CD14-positive monocyte (primary cell): Measurements from ENCODE around the gene GJA3. TPM values are rescaled to one million over a fixed set of nuclear protein-coding genes. Genes with fewer than 3 reads are reported as not detected.

ENCODE experiments used
- DNase-seq, 3 donors: peaks; one replicate each; pipeline ENCODE4 v3.0.0-alpha.2; 2011 to 2022
- H2AFZ ChIP-seq: 2 replicates; pipeline ENCODE4 v1.6.0; 2012; ENCODE audit warnings: mild to moderate bottlenecking, low read depth, low read length, inconsistent platforms; ENCODE audit not compliant: insufficient read depth, poor library complexity, severe bottlenecking
- H3K27ac ChIP-seq, 2 donors: 1 replicate in 1 of 2; 2 replicates in 1 of 2; pipeline ENCODE4 v1.5.1; 2012 to 2013; ENCODE audit warnings: low read length in 2 of 2, control low read depth in 1 of 2, inconsistent platforms in 1 of 2, low read depth in 1 of 2, mild to moderate bottlenecking in 1 of 2
- H3K27me3 ChIP-seq, 2 donors: one replicate each; pipeline versions ENCODE4 v1.6.0 to v1.6.1; 2011 to 2013; ENCODE audit warnings: low read length in 2 of 2; ENCODE audit not compliant: control insufficient read depth in 2 of 2, insufficient read depth in 2 of 2
- H3K36me3 ChIP-seq, 2 donors: replicated peaks in 1 of 2; 1 replicate in 1 of 2; 2 replicates in 1 of 2; pipeline versions ENCODE4 v1.5.1 to v1.6.1; 2012 to 2013; ENCODE audit warnings: low read length in 2 of 2, control low read depth in 1 of 2, inconsistent platforms in 1 of 2, mild to moderate bottlenecking in 1 of 2; ENCODE audit not compliant: insufficient read depth in 2 of 2, control insufficient read depth in 1 of 2
- H3K4me1 ChIP-seq, 2 donors: 1 replicate in 1 of 2; 2 replicates in 1 of 2; pipeline versions ENCODE4 v1.5.1 to v1.6.1; 2012 to 2013; ENCODE audit warnings: low read length in 2 of 2, control low read depth in 1 of 2, inconsistent platforms in 1 of 2, mild to moderate bottlenecking in 1 of 2, moderate library complexity in 1 of 2; ENCODE audit not compliant: insufficient read depth in 2 of 2, control insufficient read depth in 1 of 2
- H3K4me2 ChIP-seq: replicated peaks from 2 replicates; pipeline ENCODE3; 2012; ENCODE audit warnings: low read length, moderate library complexity, mild to moderate bottlenecking; ENCODE audit not compliant: poor library complexity, severe bottlenecking; ENCODE audit errors: extremely low read depth
- H3K4me3 ChIP-seq, 3 experiments: fragments of 200-600 bp in 1 of 3; sonication (generic) in 1 of 3; replicated peaks in 1 of 3; 1 replicate in 2 of 3; 2 replicates in 1 of 3; pipeline ENCODE4 v1.5.1; 2011 to 2013; ENCODE audit warnings: low read length in 3 of 3, mild to moderate bottlenecking in 3 of 3, control low read depth in 2 of 3, low read depth in 2 of 3, inconsistent platforms in 1 of 3, moderate library complexity in 1 of 3
- H3K79me2 ChIP-seq: 2 replicates; pipeline ENCODE4 v1.6.0; 2012; ENCODE audit warnings: mild to moderate bottlenecking, control low read depth, inconsistent platforms, low read length, moderate library complexity; ENCODE audit not compliant: insufficient read depth
- H3K9ac ChIP-seq: 2 replicates; pipeline ENCODE4 v1.6.0; 2017; ENCODE audit warnings: low read length, mild to moderate bottlenecking; ENCODE audit not compliant: insufficient read depth, poor library complexity, severe bottlenecking
- H3K9me3 ChIP-seq, 2 donors: replicated peaks in 1 of 2; 1 replicate in 1 of 2; 2 replicates in 1 of 2; pipeline versions ENCODE4 v1.5.1 to v1.6.1; 2012 to 2013; ENCODE audit warnings: low read length in 2 of 2, control low read depth in 1 of 2; ENCODE audit not compliant: control insufficient read depth in 1 of 2, insufficient read depth in 1 of 2
- H4K20me1 ChIP-seq: 2 replicates; pipeline ENCODE4 v1.6.0; 2012; ENCODE audit warnings: mild to moderate bottlenecking, low read length, control low read depth, moderate library complexity; ENCODE audit not compliant: insufficient read depth
- H3K27ac Mint-ChIP-seq, 7 donors: one replicate each; pipeline ENCODE4 v1.8.0; 2020; ENCODE audit warnings: mild to moderate bottlenecking in 7 of 7, mixed read lengths in 7 of 7, moderate library complexity in 6 of 7, inconsistent platforms in 2 of 7
- H3K27me3 Mint-ChIP-seq, 3 donors: one replicate each; pipeline ENCODE4 v1.8.0; 2021 to 2022; ENCODE audit warnings: low read depth in 3 of 3, mild to moderate bottlenecking in 3 of 3, mixed read lengths in 3 of 3, moderate library complexity in 3 of 3, inconsistent platforms in 1 of 3
- H3K36me3 Mint-ChIP-seq, 2 donors: one replicate each; pipeline ENCODE4 v1.8.0; 2020; ENCODE audit warnings: mixed read lengths in 2 of 2, inconsistent platforms in 1 of 2, mild to moderate bottlenecking in 1 of 2
- H3K4me1 Mint-ChIP-seq: one replicate; pipeline ENCODE4 v1.8.0; 2020; ENCODE audit warnings: mild to moderate bottlenecking, mixed read lengths
- H3K4me3 Mint-ChIP-seq, 2 donors: one replicate each; pipeline ENCODE4 v1.8.0; 2020; ENCODE audit warnings: mild to moderate bottlenecking in 2 of 2, mixed read lengths in 2 of 2, moderate library complexity in 1 of 2
- H3K9me3 Mint-ChIP-seq, 7 donors: one replicate each; pipeline ENCODE4 v1.8.0; 2020 to 2022; ENCODE audit warnings: mixed read lengths in 7 of 7, mild to moderate bottlenecking in 6 of 7, moderate library complexity in 6 of 7, inconsistent platforms in 2 of 7
- WGBS: methylation state at CpG from one replicate; pipeline ENCODE4 v1.1.5; 2013; ENCODE audit warnings: missing lambda C conversion rate; ENCODE audit not compliant: insufficient coverage; 5-methylcytosine and 5-hydroxymethylcytosine counted together
- intact Hi-C, 2 donors: fragments of 100-400 bp; cut with micrococcal nuclease; formaldehyde crosslinking; loops; one replicate each; pipeline versions ENCODE4 v1.15.0 to v1.15.1; 2023
- polyA plus RNA-seq, 3 donors: library from polyadenylated mRNA; depleted of rRNA in 1 of 3; unstranded in 2 of 3; stranded (reverse) in 1 of 3; fragments of 300-500 nt in 2 of 3; fragments of >200 nt in 1 of 3; fragmentation: Illumina TruSeq in 2 of 3; gene quantifications; 1 replicate in 2 of 3; 2 replicates in 1 of 3; pipeline ENCODE4 v1.2.3, GENCODE V29; 2012 to 2021
- TF ChIP-seq, protein P1 (sequence below): fragments of 200-600 bp; IDR thresholded peaks from one replicate; pipeline ENCODE4 v1.8.0; 2022; ENCODE audit warnings: antibody characterized with exemption, mild to moderate bottlenecking

GJA3 gene
- polyA plus RNA-seq, 3 donors, result not detected

DNA sequence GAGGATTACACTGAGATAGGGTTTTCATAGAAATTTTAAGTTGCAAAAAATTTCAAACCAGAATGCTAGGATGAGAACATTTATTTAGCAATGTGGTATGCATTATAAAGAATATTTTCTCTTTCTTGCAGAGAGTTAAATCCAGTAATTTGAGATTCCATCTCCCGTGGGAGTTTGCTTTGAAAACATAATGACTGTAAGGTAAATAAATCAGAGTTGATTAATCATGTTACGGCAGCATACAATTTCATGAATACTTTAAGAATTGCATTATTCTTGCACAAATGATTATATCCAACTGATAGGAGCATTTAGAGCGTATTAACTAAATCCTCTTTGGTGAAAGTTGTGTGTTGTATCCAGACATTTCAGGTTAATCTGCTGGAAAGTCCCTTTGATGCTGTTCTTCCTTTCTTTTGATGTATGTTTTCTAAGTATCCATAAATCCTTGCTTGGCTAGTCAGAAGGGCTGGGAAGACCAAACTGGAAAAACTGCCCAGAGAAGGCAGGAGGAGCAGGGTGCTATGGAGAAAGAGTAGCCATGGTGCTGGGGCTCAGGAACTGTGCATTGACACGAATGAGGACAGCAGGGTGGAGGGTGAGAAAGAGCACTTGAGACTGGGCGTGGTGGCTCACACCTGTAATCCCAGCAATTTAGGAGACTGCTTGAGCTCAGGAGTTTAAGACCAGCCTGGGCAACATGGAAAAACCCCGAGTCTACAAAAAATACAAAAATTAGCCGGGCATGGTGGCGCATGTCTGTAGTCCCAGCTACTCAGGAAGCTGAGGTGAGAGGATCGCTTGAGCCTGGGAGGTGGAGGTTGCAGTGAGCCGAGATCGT, 4.8 kb upstream of the GJA3 start:
- Mint-ChIP-seq H3K27ac (no peak overlapping the region), H3K4me1 (peaks cover 35% of the 10 kb centered on the region), H3K36me3 (peaks cover 0 to 4% of the 10 kb centered on the region in 2 donors), H3K4me3 (no peak overlapping the region), H3K9me3 (peaks cover 0 to 3% (median 0%) of the 10 kb centered on the region in 7 donors), H3K27me3 (peaks cover 35 to 53% (median 38%) of the 10 kb centered on the region in 3 donors)
- Histone ChIP-seq H3K4me3 (no peak overlapping the region), H2AFZ (no peak overlapping the region), H3K36me3 (no peaks in the 10 kb centered on the region), H3K27me3 (peaks cover 22 to 25% of the 10 kb centered on the region in 2 donors), H3K9me3 (no peaks in the 10 kb centered on the region), H3K27ac (no peak overlapping the region), H3K79me2 (no peaks in the 10 kb centered on the region), H3K9ac (no peak overlapping the region), H4K20me1 (no peaks in the 10 kb centered on the region), H3K4me1 (peaks cover 14 to 22% of the 10 kb centered on the region in 2 donors), H3K4me2 (no peak overlapping the region)
- 82% methylated on average over 5 of the region's 11 CpGs for WGBS
- TF ChIP-seq, protein P1, sequence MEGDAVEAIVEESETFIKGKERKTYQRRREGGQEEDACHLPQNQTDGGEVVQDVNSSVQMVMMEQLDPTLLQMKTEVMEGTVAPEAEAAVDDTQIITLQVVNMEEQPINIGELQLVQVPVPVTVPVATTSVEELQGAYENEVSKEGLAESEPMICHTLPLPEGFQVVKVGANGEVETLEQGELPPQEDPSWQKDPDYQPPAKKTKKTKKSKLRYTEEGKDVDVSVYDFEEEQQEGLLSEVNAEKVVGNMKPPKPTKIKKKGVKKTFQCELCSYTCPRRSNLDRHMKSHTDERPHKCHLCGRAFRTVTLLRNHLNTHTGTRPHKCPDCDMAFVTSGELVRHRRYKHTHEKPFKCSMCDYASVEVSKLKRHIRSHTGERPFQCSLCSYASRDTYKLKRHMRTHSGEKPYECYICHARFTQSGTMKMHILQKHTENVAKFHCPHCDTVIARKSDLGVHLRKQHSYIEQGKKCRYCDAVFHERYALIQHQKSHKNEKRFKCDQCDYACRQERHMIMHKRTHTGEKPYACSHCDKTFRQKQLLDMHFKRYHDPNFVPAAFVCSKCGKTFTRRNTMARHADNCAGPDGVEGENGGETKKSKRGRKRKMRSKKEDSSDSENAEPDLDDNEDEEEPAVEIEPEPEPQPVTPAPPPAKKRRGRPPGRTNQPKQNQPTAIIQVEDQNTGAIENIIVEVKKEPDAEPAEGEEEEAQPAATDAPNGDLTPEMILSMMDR, result no peak
- no peak for DNase-seq
- intact Hi-C loops, result loop anchor here (10.0 kb wide), 3 partner anchors 71 to 201 kb away; no protein-coding TSS in a partner anchor

DNA sequence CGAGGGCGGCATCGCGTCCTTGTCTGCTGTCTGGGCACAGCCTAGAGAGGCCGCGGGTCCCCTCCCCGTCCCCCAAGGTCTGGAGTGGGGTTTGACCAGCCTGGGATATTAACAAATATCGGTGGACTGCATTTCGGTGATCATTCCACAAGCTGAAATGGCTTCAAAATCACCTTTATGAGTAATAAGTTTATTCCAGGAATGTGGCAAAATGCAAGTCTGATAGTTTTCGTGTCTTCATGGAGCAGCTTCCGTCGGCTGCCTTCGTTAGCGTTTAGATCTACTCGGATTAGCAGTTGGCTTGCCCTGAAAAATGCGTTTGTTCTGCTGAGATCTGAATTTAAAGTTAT, 1.1 kb upstream of the GJA3 start:
- intact Hi-C loops, result loop anchor here (2.0 to 10.0 kb wide), 5 partner anchors 35 to 197 kb away; no protein-coding TSS in a partner anchor
- Histone ChIP-seq H3K4me2 (peak overlapping the region; percentile 78), H3K9me3 (peaks cover 0 to 6% of the 10 kb centered on the region in 2 donors), H3K27ac (no peak overlapping the region), H4K20me1 (no peaks in the 10 kb centered on the region), H3K79me2 (no peaks in the 10 kb centered on the region), H3K9ac (no peak overlapping the region), H3K36me3 (no peaks in the 10 kb centered on the region), H2AFZ (peak overlapping the region; percentile 57), H3K27me3 (peaks cover 58 to 62% of the 10 kb centered on the region in 2 donors), H3K4me1 (peaks cover 13 to 23% of the 10 kb centered on the region in 2 donors), H3K4me3 (peak overlapping the region in 1 of 3 experiments; percentile 66)
- WGBS, result 50% methylated on average over 14 of the region's 16 CpGs
- Mint-ChIP-seq H3K4me3 (peak overlapping the region; percentile 73 to 89), H3K36me3 (peaks cover 0 to 9% of the 10 kb centered on the region in 2 donors), H3K4me1 (peaks cover 29% of the 10 kb centered on the region), H3K27ac (no peak overlapping the region), H3K9me3 (peaks cover 0 to 10% (median 3%) of the 10 kb centered on the region in 7 donors), H3K27me3 (peaks cover 59 to 81% (median 66%) of the 10 kb centered on the region in 3 donors)
- TF ChIP-seq, protein P1, result no peak
- DNase-seq, result no peak
